Mucosa of descending colon (tissue), 3 donors: ENCODE data around the gene FEM1A. TPM values are rescaled to one million over a fixed set of nuclear protein-coding genes. Genes with fewer than 3 reads are reported as not detected.

Source experiments
- ATAC-seq: fragments of 200-7000 bp; cut with Tn5 transposase; one replicate; pipeline ENCODE4 v1.9.1; 2020; ENCODE audit warnings: mild to moderate bottlenecking, moderate library complexity
- DNase-seq, 3 donors: peaks; one replicate each; pipeline ENCODE4 v3.0.0-alpha.2; 2020
- H3K36me3 ChIP-seq: fragments of 200-600 bp; one replicate; pipeline ENCODE4 v1.8.0; 2021; ENCODE audit warnings: low read depth, mild to moderate bottlenecking
- H3K4me1 ChIP-seq: fragments of 200-600 bp; one replicate; pipeline ENCODE4 v1.8.0; 2021; ENCODE audit warnings: low read depth, mild to moderate bottlenecking
- H3K4me3 ChIP-seq: fragments of 200-600 bp; one replicate; pipeline ENCODE4 v1.8.0; 2021; ENCODE audit warnings: mild to moderate bottlenecking
- H3K9me3 ChIP-seq: fragments of 200-600 bp; one replicate; pipeline ENCODE4 v1.8.0; 2021; ENCODE audit warnings: mild to moderate bottlenecking
- CTCF ChIP-seq: fragments of 200-600 bp; IDR thresholded peaks from one replicate; pipeline ENCODE4 v1.8.0; 2022; ENCODE audit warnings: antibody characterized with exemption, mild to moderate bottlenecking
- intact Hi-C, 2 donors: fragments of 100-400 bp; cut with DNase I in 1 of 2; cut with micrococcal nuclease in 1 of 2; formaldehyde crosslinking; loops; one replicate each; pipeline versions ENCODE4 v1.11.0 to v1.11.1; 2022; cut with DNase I, micrococcal nuclease
- total RNA-seq, 3 donors: library from RNA; stranded (reverse); fragmentation: NEBNext Ultra II Directional in 2 of 3; extraction: Animal tissue kit (Norgen Biotek cat#: 25700) in 2 of 3; gene quantifications; one replicate each; pipeline versions ENCODE4 v1.2.1 to v1.2.4, GENCODE V29; 2021 to 2023
- donor health status: DM: no; HTN: no; CAD: no; lungs with moderate emphysema.
- donor health status: DM: no; HTN: no; CAD: no.
- donor health status: DM: no; HTN: yes; CAD: no.

The FEM1A gene
- total RNA-seq, 3 donors from 2014 or later, result 10.5 to 15.2 (median 11.4) TPM

GRCh38 chr19:4748185-4748584 is 43.3 kb upstream of the FEM1A start:
- ATAC-seq, result no peak
- TF ChIP-seq CTCF, result no peak

GRCh38 chr19:4748589-4748988 is 42.9 kb upstream of the FEM1A start:
- Histone ChIP-seq H3K36me3 (no peaks in the 10 kb centered on the region), H3K9me3 (no peaks in the 10 kb centered on the region), H3K4me1 (no peaks in the 10 kb centered on the region), H3K4me3 (no peak overlapping the region)
- no peak for TF ChIP-seq CTCF
- no peak for DNase-seq
- intact Hi-C loops, result no loop called here
- peak; percentile 56 for ATAC-seq

More at GRCh38 chr19:4748185-4748584, 43.3 kb upstream of the FEM1A start:
- no peaks in the 10 kb centered on the region for H3K36me3 ChIP-seq
- intact Hi-C loops, result no loop called here
- H3K4me3 ChIP-seq, result no peak overlapping the region
- no peaks in the 10 kb centered on the region for H3K9me3 ChIP-seq
- DNase-seq, result no peak
- no peaks in the 10 kb centered on the region for H3K4me1 ChIP-seq

GRCh38 chr19:4749870-4750590 is 41.5 kb upstream of the FEM1A start:
- H3K36me3 ChIP-seq, result no peaks in the 10 kb centered on the region
- no peak for ATAC-seq
- no peaks in the 10 kb centered on the region for H3K4me1 ChIP-seq
- DNase-seq, result no peak
- no peaks in the 10 kb centered on the region for H3K9me3 ChIP-seq
- H3K4me3 ChIP-seq, result no peak overlapping the region
- intact Hi-C loops, result no loop called here
- TF ChIP-seq CTCF, result no peak

GRCh38 chr19:4754248-4754647 is 37.3 kb upstream of the FEM1A start:
- intact Hi-C loops, result no loop called here
- ATAC-seq (no peak), DNase-seq (no peak)
- no peak for TF ChIP-seq CTCF
- no peaks in the 10 kb centered on the region for H3K9me3 ChIP-seq
- peaks cover under 1% of the 10 kb centered on the region for H3K4me1 ChIP-seq
- no peaks in the 10 kb centered on the region for H3K36me3 ChIP-seq
- no peak overlapping the region for H3K4me3 ChIP-seq

GRCh38 chr19:4755459-4755858 is 36.1 kb upstream of the FEM1A start:
- Histone ChIP-seq H3K4me3 (no peak overlapping the region), H3K4me1 (peaks cover 13% of the 10 kb centered on the region), H3K36me3 (no peaks in the 10 kb centered on the region), H3K9me3 (no peaks in the 10 kb centered on the region)
- intact Hi-C loops, result no loop called here
- ATAC-seq, result no peak
- no peak for DNase-seq
- no peak for TF ChIP-seq CTCF
